Brain microvascular endothelial cell (primary cell): ENCODE results near the gene COL9A3.

Experiments
- DNase-seq: peaks from one replicate; pipeline ENCODE4 v3.0.0-alpha.2; 2020
- H3K27ac ChIP-seq: fragments of 250-450 bp; sonication (Bioruptor Pico); 2 replicates; pipeline ENCODE4 v1.5.1; 2020; ENCODE audit warnings: mild to moderate bottlenecking, moderate library complexity
- H3K27me3 ChIP-seq: fragments of 250-450 bp; sonication (Bioruptor Pico); replicated peaks from 2 replicates; pipeline ENCODE4 v1.5.1; 2020; ENCODE audit warnings: mild to moderate bottlenecking
- H3K36me3 ChIP-seq: fragments of 250-450 bp; sonication (Bioruptor Pico); replicated peaks from 2 replicates; pipeline ENCODE4 v1.5.1; 2020; ENCODE audit warnings: mild to moderate bottlenecking
- H3K4me3 ChIP-seq: 2 replicates; pipeline ENCODE4 v1.5.1; 2011; ENCODE audit warnings: low read depth, mild to moderate bottlenecking, control low read depth, low read length, moderate library complexity
- CTCF ChIP-seq: IDR thresholded peaks from 2 replicates; pipeline ENCODE4 v1.5.1; 2011; ENCODE audit warnings: low read depth, mild to moderate bottlenecking, moderate library complexity, low read length, control low read depth, inconsistent platforms; ENCODE audit errors: missing control alignments
- in situ Hi-C: cut with HindIII; loops from 2 replicates; pipeline ENCODE4 v1.10.0; 2017; ENCODE audit warnings: low sequenced_read_pairs, low pct_ligation_motif_present

The COL9A3 gene

GRCh38 chr20:62888910-62889309, 72.1 kb downstream of the COL9A3 start:
- no peak overlapping the region for H3K27ac ChIP-seq
- no peak for DNase-seq
- no peak overlapping the region for H3K4me3 ChIP-seq
- peaks cover 64% of the 10 kb centered on the region for H3K36me3 ChIP-seq
- H3K27me3 ChIP-seq, result no peaks in the 10 kb centered on the region
- TF ChIP-seq CTCF, result no peak
- in situ Hi-C loops, result no loop called here

DNA sequence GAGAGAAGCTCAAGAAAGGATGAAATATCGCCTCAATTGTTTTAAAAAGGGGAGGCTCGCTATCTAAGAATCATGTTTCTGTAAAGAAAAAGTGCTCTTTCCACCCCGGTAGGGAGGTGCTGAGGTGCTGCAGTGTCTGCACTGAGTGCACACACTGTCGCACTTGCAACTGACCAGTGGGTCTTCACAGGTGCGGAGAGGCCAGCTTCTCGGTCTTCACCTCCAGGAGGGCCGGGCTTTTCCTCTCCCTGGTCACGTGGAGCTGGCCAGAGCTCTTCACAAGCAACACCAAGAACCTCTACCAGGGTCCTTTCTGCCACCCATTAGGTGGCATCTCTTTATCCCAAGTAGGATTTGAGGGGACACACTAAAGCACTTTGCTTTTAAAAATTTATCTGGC, 72.6 kb downstream of the COL9A3 start:
- Histone ChIP-seq H3K27ac (no peak overlapping the region), H3K36me3 (peaks cover 69% of the 10 kb centered on the region), H3K27me3 (no peaks in the 10 kb centered on the region), H3K4me3 (no peak overlapping the region)
- in situ Hi-C loops, result no loop called here
- no peak for DNase-seq
- no peak for TF ChIP-seq CTCF

GRCh38 chr20:62889871-62890270, 73.0 kb downstream of the COL9A3 start:
- peaks cover 73% of the 10 kb centered on the region for H3K36me3 ChIP-seq
- no peaks in the 10 kb centered on the region for H3K27me3 ChIP-seq
- no peak overlapping the region for H3K27ac ChIP-seq
- TF ChIP-seq CTCF, result no peak
- no peak for DNase-seq
- in situ Hi-C loops, result no loop called here
- no peak overlapping the region for H3K4me3 ChIP-seq

- H3K36me3 ChIP-seq, result peaks cover 77% of the 10 kb centered on the region
- in situ Hi-C loops, result no loop called here
These were observed 73.6 kb downstream of the COL9A3 start for GRCh38 chr20:62890444-62890843.

More at GRCh38 chr20:62890444-62890843, 73.6 kb downstream of the COL9A3 start:
- DNase-seq, result no peak
- Histone ChIP-seq H3K27ac (no peak overlapping the region), H3K27me3 (no peaks in the 10 kb centered on the region), H3K4me3 (no peak overlapping the region)
- no peak for TF ChIP-seq CTCF
